Psoas muscle (tissue), 8 donors: ENCODE measurements around the gene POLN. TPM values are rescaled to one million over a fixed set of nuclear protein-coding genes. Genes with fewer than 3 reads are reported as not detected.

Source experiments
- ATAC-seq, 4 donors: fragments of 200-7000 bp; cut with Tn5 transposase; one replicate each; pipeline ENCODE4 v1.9.1; 2020; ENCODE audit warnings: moderate library complexity in 3 of 4, mild to moderate bottlenecking in 2 of 4
- DNase-seq, 2 donors: peaks; one replicate each; pipeline ENCODE4 v3.0.0-alpha.2; 2020
- H3K27ac ChIP-seq: fragments of 200-600 bp; one replicate; pipeline ENCODE4 v1.8.0; 2022
- H3K27me3 ChIP-seq, 3 donors: fragments of 200-600 bp in 1 of 3; one replicate each; pipeline versions ENCODE4 v1.6.1 to v1.8.0; 2013 to 2022; ENCODE audit warnings: low read length in 2 of 3, mild to moderate bottlenecking in 2 of 3, moderate library complexity in 1 of 3; ENCODE audit not compliant: insufficient read depth in 3 of 3
- H3K36me3 ChIP-seq, 2 donors: fragments of 200-600 bp in 1 of 2; one replicate each; pipeline versions ENCODE4 v1.6.1 to v1.8.0; 2013 to 2022; ENCODE audit warnings: low read depth in 1 of 2, mild to moderate bottlenecking in 1 of 2, moderate library complexity in 1 of 2; ENCODE audit not compliant: insufficient read depth in 1 of 2
- H3K4me1 ChIP-seq: fragments of 200-600 bp; one replicate; pipeline ENCODE4 v1.8.0; 2022
- H3K4me3 ChIP-seq: fragments of 200-600 bp; one replicate; pipeline ENCODE4 v1.8.0; 2022; ENCODE audit warnings: mild to moderate bottlenecking
- H3K9me3 ChIP-seq: fragments of 200-600 bp; one replicate; pipeline ENCODE4 v1.8.0; 2022
- WGBS, 3 donors: extraction: QIAGEN DNeasy Blood & Tissue Kit; methylation state at CpG; one replicate each; pipeline versions ENCODE4 v1.1.6 to v1.1.7; 2013; 5-methylcytosine and 5-hydroxymethylcytosine counted together
- intact Hi-C, 2 donors: fragments of 100-400 bp; cut with DNase I; formaldehyde crosslinking; loops; one replicate each; pipeline versions ENCODE4 v1.11.0 to v1.14.2; 2022
- polyA plus RNA-seq, 3 donors: library from polyadenylated mRNA; stranded (reverse); fragments of 200-250 nt; gene quantifications; one replicate each; pipeline ENCODE4 v1.2.3, GENCODE V29; 2013
- total RNA-seq, 4 donors: library from RNA; stranded (reverse); fragmentation: NEBNext Ultra II Directional in 2 of 4; extraction: Animal tissue kit (Norgen Biotek cat#: 25700) in 2 of 4; gene quantifications; one replicate each; pipeline versions ENCODE4 v1.2.1 to v1.2.4, GENCODE V29; 2021 to 2023
- TF ChIP-seq, protein P1 (sequence below): fragments of 200-600 bp; IDR thresholded peaks from one replicate; pipeline ENCODE4 v1.8.0; 2022; ENCODE audit warnings: antibody characterized with exemption
- donor health status: healthy with polysubstance abuse.
- donor health status: DM: no; HTN: no; CAD: no; lungs with moderate emphysema.
- donor health status: Bipolar disorder and iron deficiency.
- donor health status: healthy.
- donor health status: DM: yes; HTN: yes; CAD: no.
- donor health status: DM: no; HTN: no; CAD: no.
- donor health status: DM: no; HTN: no; CAD: no.
- donor health status: DM: yes; HTN: yes; CAD: no.

The POLN gene
- total and polyA plus RNA-seq, 7 donors, result 0.44 to 3.0 (median 0.95) TPM

DNA sequence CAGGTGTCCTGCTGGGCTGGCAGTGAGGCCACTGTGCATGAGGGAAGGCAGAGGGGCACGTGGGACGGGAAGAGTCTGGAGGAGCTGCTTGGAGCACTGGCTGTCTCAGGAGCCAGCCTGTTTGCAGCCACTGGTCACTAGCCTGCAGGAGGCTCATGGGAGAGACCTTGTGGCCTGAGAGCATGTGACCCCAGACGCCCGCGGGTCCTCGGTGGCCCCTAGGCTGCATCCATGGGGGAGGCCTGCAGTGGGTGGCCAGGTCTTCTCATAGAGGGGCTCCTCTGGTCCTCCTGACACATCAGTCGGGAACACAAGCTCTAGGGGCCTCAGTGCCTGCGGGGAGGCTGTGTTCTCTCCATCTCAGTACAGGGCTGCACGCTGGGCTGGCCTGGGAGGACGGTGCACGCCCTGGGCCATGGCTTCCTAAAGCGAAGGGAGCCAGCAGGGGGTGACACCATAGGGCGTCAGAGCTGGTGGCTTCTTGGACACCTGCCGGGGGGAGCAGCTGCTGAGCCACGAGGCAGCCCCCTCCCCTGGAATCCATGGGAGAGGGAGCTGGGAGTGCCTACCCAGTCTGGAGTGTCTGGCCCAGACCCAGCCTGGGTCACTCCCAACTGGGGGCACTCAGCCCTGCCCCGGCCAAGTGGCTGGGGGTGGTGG, 170.5 kb downstream of the POLN start:
- TF ChIP-seq, protein P1, sequence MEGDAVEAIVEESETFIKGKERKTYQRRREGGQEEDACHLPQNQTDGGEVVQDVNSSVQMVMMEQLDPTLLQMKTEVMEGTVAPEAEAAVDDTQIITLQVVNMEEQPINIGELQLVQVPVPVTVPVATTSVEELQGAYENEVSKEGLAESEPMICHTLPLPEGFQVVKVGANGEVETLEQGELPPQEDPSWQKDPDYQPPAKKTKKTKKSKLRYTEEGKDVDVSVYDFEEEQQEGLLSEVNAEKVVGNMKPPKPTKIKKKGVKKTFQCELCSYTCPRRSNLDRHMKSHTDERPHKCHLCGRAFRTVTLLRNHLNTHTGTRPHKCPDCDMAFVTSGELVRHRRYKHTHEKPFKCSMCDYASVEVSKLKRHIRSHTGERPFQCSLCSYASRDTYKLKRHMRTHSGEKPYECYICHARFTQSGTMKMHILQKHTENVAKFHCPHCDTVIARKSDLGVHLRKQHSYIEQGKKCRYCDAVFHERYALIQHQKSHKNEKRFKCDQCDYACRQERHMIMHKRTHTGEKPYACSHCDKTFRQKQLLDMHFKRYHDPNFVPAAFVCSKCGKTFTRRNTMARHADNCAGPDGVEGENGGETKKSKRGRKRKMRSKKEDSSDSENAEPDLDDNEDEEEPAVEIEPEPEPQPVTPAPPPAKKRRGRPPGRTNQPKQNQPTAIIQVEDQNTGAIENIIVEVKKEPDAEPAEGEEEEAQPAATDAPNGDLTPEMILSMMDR, result no peak
- Histone ChIP-seq H3K9me3 (no peaks in the 10 kb centered on the region), H3K4me1 (no peaks in the 10 kb centered on the region), H3K4me3 (no peak overlapping the region), H3K27me3 (no peaks in the 10 kb centered on the region), H3K27ac (no peak overlapping the region), H3K36me3 (no peaks in the 10 kb centered on the region)
- ATAC-seq, result no peak
- WGBS, 3 donors, result 48 to 53% (median 50%) methylated on average over 11 to 16 of the region's 16 CpGs
- intact Hi-C loops, result no loop called here
- peak in 1 of 2 donors; percentile 19 for DNase-seq

DNA sequence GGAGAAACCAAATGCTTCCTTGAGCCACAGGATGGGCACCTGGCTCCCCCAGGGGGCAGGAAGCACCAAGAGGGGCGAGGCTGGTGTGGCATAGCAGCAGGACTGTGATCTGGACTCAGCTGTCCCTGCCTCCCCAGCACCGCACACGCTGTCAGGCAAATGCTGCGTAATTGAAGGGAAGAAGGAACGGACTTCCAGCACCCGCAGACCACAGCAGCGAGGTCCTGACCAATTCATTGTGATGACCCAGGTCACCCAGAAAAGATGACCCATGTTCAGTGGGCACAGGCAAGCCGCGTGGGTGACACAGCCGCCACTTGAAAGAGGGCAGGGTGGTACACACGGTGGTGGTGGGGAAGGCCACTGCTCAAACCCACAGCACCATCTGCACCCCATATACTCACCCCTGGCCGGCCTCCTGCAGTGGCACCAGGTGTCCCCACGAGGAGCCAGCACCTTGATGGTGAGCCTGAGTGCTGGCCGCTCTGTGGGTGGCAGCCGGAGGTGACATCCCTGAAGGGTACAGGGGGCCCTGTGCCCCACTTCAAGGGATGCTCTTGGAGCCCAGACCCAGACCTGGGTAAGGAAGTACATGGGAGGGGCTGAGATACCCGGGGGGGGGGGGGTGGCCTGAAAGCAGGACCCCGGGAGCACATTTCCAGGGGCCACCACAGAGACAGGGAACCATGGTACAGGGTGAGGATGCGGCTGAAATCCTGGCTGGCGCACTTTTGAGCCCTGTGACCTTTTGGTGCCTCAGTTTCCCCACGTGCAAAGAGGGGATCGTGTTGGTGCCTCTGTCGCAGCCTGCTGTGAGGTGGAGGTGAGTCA, 171.3 kb downstream of the POLN start:
- 77 to 83% (median 79%) methylated on average over 22 of the region's 22 CpGs for WGBS, 3 donors
- Histone ChIP-seq H3K9me3 (no peaks in the 10 kb centered on the region), H3K4me3 (no peak overlapping the region), H3K36me3 (no peaks in the 10 kb centered on the region), H3K27ac (no peak overlapping the region), H3K4me1 (no peaks in the 10 kb centered on the region), H3K27me3 (no peaks in the 10 kb centered on the region)
- ATAC-seq (no peak), DNase-seq (no peak)
- TF ChIP-seq, protein P1, result no peak
- intact Hi-C loops, result no loop called here

DNA sequence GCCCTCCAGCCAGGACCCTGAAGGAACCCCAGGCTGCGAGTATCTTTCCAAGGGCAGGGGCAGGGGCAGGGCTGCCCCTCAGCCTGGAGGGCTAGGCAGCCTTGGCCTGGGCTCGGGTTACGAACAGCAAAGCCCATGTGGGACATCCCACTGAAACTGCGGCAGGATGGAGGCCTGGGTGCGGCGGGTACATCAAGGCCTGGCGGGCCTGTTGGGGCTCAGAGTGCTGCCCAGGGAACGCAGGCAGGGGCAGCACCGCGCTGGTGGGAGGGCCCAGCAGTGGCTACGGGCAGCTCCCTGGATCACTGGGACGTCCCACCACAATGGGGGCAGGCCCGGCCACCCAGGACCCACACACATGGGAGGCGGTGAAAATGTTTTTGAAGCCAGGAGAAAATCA, 171.9 kb downstream of the POLN start:
- DNase-seq (no peak), ATAC-seq (no peak)
- Histone ChIP-seq H3K27ac (no peak overlapping the region), H3K4me3 (no peak overlapping the region), H3K9me3 (no peaks in the 10 kb centered on the region), H3K36me3 (no peaks in the 10 kb centered on the region), H3K27me3 (no peaks in the 10 kb centered on the region), H3K4me1 (no peaks in the 10 kb centered on the region)
- TF ChIP-seq, protein P1, result no peak
- intact Hi-C loops, result no loop called here
- WGBS, 3 donors, result 56 to 63% (median 57%) methylated on average over 14 of the region's 14 CpGs

DNA sequence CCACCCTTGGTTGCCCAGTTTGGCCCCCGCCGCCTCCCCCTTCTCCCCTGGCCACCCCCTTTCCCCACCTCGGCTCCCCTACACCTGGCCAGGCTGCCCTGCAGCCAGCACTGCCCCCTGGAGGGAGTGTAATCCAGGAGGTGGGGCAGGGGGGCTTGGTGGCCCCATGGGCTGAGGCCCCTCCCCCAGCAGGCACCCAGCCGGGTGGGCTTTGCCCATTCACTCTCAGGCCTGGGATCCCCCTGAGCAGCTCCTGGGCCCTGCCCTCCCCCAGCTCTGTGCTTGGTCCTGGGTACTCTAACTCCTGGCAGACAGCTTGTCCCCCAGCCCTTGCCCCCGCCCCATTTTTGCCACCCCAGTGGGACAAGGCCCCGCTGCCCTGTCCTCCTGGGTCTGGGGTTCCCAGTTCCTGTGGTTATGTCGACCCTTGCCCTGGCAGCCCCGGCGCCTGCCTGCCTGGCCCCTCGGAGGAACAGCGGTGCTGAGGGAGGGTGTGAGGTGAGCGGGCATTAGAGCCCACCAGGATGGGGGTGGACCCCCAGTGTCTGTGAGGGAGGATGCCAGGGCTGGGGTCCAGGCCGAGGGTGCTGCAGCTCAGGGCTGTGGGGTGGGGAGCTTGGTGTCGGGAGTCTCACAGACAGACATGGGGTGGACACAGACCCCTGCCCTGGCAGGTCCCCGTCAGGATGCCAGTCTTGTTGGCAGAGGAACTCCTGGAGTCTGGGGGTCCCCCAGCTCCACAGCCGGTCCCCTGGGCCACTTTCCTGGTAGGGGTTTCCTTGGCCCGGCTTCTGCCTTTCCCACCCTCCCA, 172.6 kb downstream of the POLN start:
- no peak for ATAC-seq
- Histone ChIP-seq H3K4me1 (no peaks in the 10 kb centered on the region), H3K27me3 (no peaks in the 10 kb centered on the region), H3K27ac (no peak overlapping the region), H3K9me3 (no peaks in the 10 kb centered on the region), H3K4me3 (no peak overlapping the region), H3K36me3 (no peaks in the 10 kb centered on the region)
- TF ChIP-seq, protein P1, result no peak
- WGBS, 3 donors, result 75 to 76% (median 75%) methylated on average over 15 to 17 of the region's 17 CpGs
- intact Hi-C loops, result no loop called here
- no peak for DNase-seq
